GM10266 (cell line): Measurements from ENCODE around the gene ABHD17A.

Experiments
- DNase-seq: peaks from one replicate; pipeline ENCODE4 v3.0.0; 2012; ENCODE audit errors: extremely low spot score
- TF ChIP-seq, protein P1 (sequence below): IDR thresholded peaks from 2 replicates; pipeline ENCODE4 v1.5.1; 2012; ENCODE audit warnings: mild to moderate bottlenecking, low read depth; ENCODE audit not compliant: control insufficient read depth, insufficient read depth; ENCODE audit errors: missing control alignments

Gene ABHD17A

GRCh38 chr19:1860821-1861598 lies 24.3 kb downstream of the ABHD17A start:
- TF ChIP-seq, protein P1, sequence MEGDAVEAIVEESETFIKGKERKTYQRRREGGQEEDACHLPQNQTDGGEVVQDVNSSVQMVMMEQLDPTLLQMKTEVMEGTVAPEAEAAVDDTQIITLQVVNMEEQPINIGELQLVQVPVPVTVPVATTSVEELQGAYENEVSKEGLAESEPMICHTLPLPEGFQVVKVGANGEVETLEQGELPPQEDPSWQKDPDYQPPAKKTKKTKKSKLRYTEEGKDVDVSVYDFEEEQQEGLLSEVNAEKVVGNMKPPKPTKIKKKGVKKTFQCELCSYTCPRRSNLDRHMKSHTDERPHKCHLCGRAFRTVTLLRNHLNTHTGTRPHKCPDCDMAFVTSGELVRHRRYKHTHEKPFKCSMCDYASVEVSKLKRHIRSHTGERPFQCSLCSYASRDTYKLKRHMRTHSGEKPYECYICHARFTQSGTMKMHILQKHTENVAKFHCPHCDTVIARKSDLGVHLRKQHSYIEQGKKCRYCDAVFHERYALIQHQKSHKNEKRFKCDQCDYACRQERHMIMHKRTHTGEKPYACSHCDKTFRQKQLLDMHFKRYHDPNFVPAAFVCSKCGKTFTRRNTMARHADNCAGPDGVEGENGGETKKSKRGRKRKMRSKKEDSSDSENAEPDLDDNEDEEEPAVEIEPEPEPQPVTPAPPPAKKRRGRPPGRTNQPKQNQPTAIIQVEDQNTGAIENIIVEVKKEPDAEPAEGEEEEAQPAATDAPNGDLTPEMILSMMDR, result no peak
- no peak for DNase-seq

GRCh38 chr19:1860042-1860775 lies 25.1 kb downstream of the ABHD17A start:
- TF ChIP-seq, protein P1, result no peak
- DNase-seq, result no peak

- TF ChIP-seq, protein P1, result no peak
- DNase-seq, result no peak
Observed at GRCh38 chr19:1859331-1859781, 25.9 kb downstream of the ABHD17A start.

GRCh38 chr19:1858412-1859081 lies 26.7 kb downstream of the ABHD17A start:
- no peak for DNase-seq
- TF ChIP-seq, protein P1, result no peak

DNA sequence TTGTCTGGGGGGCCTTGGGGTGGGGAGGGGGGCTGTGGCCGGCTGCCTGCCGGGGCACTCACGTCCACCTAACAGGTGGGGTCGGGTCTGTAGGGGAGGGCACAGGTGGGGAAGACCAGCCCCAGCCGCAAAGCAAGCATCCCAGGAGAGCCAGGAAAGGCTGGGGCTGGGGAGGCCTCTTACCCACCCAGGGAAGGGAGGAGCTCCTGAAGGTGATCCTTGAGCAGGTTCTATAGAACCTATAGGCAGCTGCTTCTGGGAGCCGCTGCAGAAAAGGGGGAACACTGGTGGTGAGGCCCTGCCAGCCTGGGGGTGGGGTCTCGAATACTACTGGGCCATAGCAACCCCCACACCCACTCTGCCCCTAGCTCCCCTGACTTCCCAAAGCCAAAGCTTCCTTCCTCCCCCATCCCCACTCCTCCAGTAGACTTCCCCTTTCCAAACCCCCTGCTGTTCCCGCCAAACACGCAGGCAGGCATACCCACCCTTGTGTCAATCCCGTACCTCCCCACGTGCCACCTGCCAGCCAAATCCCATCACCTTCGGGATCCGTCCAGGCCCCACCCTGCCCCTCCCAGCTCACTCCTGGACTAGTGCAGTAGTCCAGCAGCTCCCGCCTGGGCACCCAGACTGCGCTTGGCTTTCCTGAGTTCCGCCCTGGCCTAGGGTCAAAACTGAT lies 27.5 kb downstream of the ABHD17A start:
- DNase-seq, result no peak
- TF ChIP-seq, protein P1, result no peak

GRCh38 chr19:1856698-1857603 lies 28.3 kb downstream of the ABHD17A start:
- peak; percentile 88 for DNase-seq

More at GRCh38 chr19:1856698-1857603, 28.3 kb downstream of the ABHD17A start:
- TF ChIP-seq, protein P1, result no peak
